GM19351 (cell line): ENCODE data around the gene AP1G2.

Experiments
- ATAC-seq: cut with Tn5 transposase; IDR thresholded peaks from one replicate; pipeline ENCODE4 v1.9.1; 2021; ENCODE audit warnings: mild to moderate bottlenecking, moderate library complexity; ENCODE audit not compliant: unreplicated experiment

The AP1G2 gene

GRCh38 chr14:23559010-23559925, 8.3 kb downstream of the AP1G2 start:
- ATAC-seq = no peak

GRCh38 chr14:23558346-23559009, 9.1 kb downstream of the AP1G2 start:
- ATAC-seq = no peak

GRCh38 chr14:23557946-23558345, 9.6 kb downstream of the AP1G2 start:
- no peak for ATAC-seq

- no peak for ATAC-seq
Observed at GRCh38 chr14:23557521-23557920, 10.1 kb downstream of the AP1G2 start.

GRCh38 chr14:23556700-23557440, 10.7 kb downstream of the AP1G2 start:
- ATAC-seq = no peak

GRCh38 chr14:23555882-23556699, 11.5 kb downstream of the AP1G2 start, which contains the start of gene THTPA:
Gene THTPA, plus strand, starts transcription at chr14:23556271. Its CDS starts 487 bp downstream, at chr14:23556758.
- peak; percentile 82 for ATAC-seq

GRCh38 chr14:23555533-23555881, 12.1 kb downstream of the AP1G2 start:
- peak; percentile 2 for ATAC-seq

GRCh38 chr14:23551266-23552028, 16.1 kb downstream of the AP1G2 start, which contains the start of gene ZFHX2:
Gene ZFHX2, minus strand, starts transcription at chr14:23551765. Its CDS starts 16,440 bp downstream, at chr14:23535325.
- peak; percentile 54 for ATAC-seq

GRCh38 chr14:23550812-23551265, 16.8 kb downstream of the AP1G2 start:
- no peak for ATAC-seq

- ATAC-seq = no peak
Observed at GRCh38 chr14:23550131-23550811, 17.3 kb downstream of the AP1G2 start.

GRCh38 chr14:23548351-23549318, 19.0 kb downstream of the AP1G2 start:
- no peak for ATAC-seq

GRCh38 chr14:23547924-23548323, 19.7 kb downstream of the AP1G2 start:
- ATAC-seq = no peak

- no peak for ATAC-seq
Observed at GRCh38 chr14:23546450-23547035, 21.0 kb downstream of the AP1G2 start.

- no peak for ATAC-seq
Observed at GRCh38 chr14:23545740-23546365, 21.7 kb downstream of the AP1G2 start.

- no peak for ATAC-seq
Observed at GRCh38 chr14:23544511-23545447, 22.8 kb downstream of the AP1G2 start.

GRCh38 chr14:23543403-23543802, 24.2 kb downstream of the AP1G2 start:
- no peak for ATAC-seq
